Heart right ventricle (tissue), 16 donors: ENCODE results near the gene PCSK6. TPM values are rescaled to one million over a fixed set of nuclear protein-coding genes. Genes with fewer than 3 reads are reported as not detected.
A peak's percentile ranks its signal among the peaks of the same experiment; 100 is the strongest.

Experiments used
- ATAC-seq, 8 donors: fragments of 200-7000 bp; cut with Tn5 transposase; one replicate each; pipeline ENCODE4 v1.9.1; 2020; ENCODE audit warnings: mild to moderate bottlenecking in 8 of 8, moderate library complexity in 8 of 8, moderate number of reproducible peaks in 1 of 8
- DNase-seq, 2 donors: peaks; one replicate each; pipeline ENCODE4 v3.0.0-alpha.2; 2020
- H3K27ac ChIP-seq, 10 donors: fragments of 200-600 bp; sonication (generic) in 2 of 10; one replicate each; pipeline versions ENCODE4 v1.5.0 to v1.8.0; 2020 to 2022; ENCODE audit warnings: mild to moderate bottlenecking in 3 of 10
- H3K27me3 ChIP-seq, 7 donors: fragments of 200-600 bp; one replicate each; pipeline ENCODE4 v1.8.0; 2021 to 2022; ENCODE audit warnings: mild to moderate bottlenecking in 2 of 7
- H3K36me3 ChIP-seq, 9 donors: fragments of 200-600 bp; sonication (generic) in 1 of 9; one replicate each; pipeline versions ENCODE4 v1.5.0 to v1.8.0; 2020 to 2022; ENCODE audit warnings: mild to moderate bottlenecking in 2 of 9
- H3K4me1 ChIP-seq, 9 donors: fragments of 200-600 bp; sonication (generic) in 1 of 9; one replicate each; pipeline versions ENCODE4 v1.5.0 to v1.8.0; 2020 to 2022; ENCODE audit warnings: mild to moderate bottlenecking in 4 of 9
- H3K4me3 ChIP-seq, 10 donors: fragments of 200-600 bp; sonication (generic) in 2 of 10; one replicate each; pipeline versions ENCODE4 v1.5.0 to v1.8.0; 2020 to 2022; ENCODE audit warnings: mild to moderate bottlenecking in 7 of 10, moderate library complexity in 2 of 10
- H3K9me3 ChIP-seq, 11 donors: fragments of 200-600 bp in 10 of 11; sonication (generic) in 2 of 11; one replicate each; pipeline versions ENCODE4 v1.5.0 to v1.8.0; 2013 to 2022; ENCODE audit warnings: mild to moderate bottlenecking in 2 of 11, control low read depth in 1 of 11, moderate library complexity in 1 of 11
- CTCF ChIP-seq, 9 donors: fragments of 200-600 bp; sonication (generic) in 2 of 9; IDR thresholded peaks; one replicate each; pipeline versions ENCODE4 v1.5.0 to v1.8.0; 2021 to 2022; ENCODE audit warnings: antibody characterized with exemption in 9 of 9, mild to moderate bottlenecking in 5 of 9, moderate library complexity in 1 of 9
- WGBS, 2 donors: extraction: QIAGEN DNeasy Blood & Tissue Kit; methylation state at CpG; one replicate each; pipeline ENCODE4 v1.1.7; 2013; ENCODE audit warnings: inconsistent platforms in 1 of 2; 5-methylcytosine and 5-hydroxymethylcytosine counted together
- intact Hi-C, 10 donors: fragments of 100-400 bp; cut with DNase I; formaldehyde crosslinking; loops; one replicate each; pipeline versions ENCODE4 v1.11.1 to v1.14.2; 2022
- polyA plus RNA-seq, 2 donors: library from polyadenylated mRNA; stranded (reverse); fragments of 200-250 nt; gene quantifications; one replicate each; pipeline ENCODE4 v1.2.3, GENCODE V29; 2013
- total RNA-seq, 10 donors: library from RNA; stranded (reverse); fragmentation: NEBNext Ultra II Directional in 3 of 10; extraction: Animal tissue kit (Norgen Biotek cat#: 25700) in 3 of 10; gene quantifications; one replicate each; pipeline versions ENCODE4 v1.2.1 to v1.2.4, GENCODE V29; 2021 to 2023
- donor health status: Arrhythmogenic right ventricular cardiomyopathy.
- donor health status: ischemic (EF 13 %, LVEDD 7.1; RV severe dilation, severe dysfunction).
- donor health status: healthy with polysubstance abuse.
- donor health status: DM: no; HTN: yes; CAD: no.
- donor health status: DM: no; HTN: no; CAD: no.
- donor health status: ischemic (EF 25% LVEDD 6.9; RV normal size, moderate dysfunction).
- donor health status: ischemic (EF 25% LVEDD 5.7; RV mildly dilated, moderate dysfunction).
- donor health status: healthy.
- donor health status: DM: yes; HTN: yes; CAD: no.
- donor health status: Ischemic cardiomyopathy.
- donor health status: ischemic (EF 35%, LVEDD 5.7; RV mildly dilated, moderate dysfunction).
- donor health status: nonischemic (EF 11% LVEDD 7.7; RV severe dilation, severe dysfunction).
- donor health status: DM: yes; HTN: yes; CAD: no.
- donor health status: PGD.
- donor health status: ischemic (EF 29% LVEDD 5.4; RV normal size, mild dysfunction).
- donor health status: nonischemic (EF 23%, LVEDD 6.1; RV moderate dilation, normal function).

The PCSK6 gene
- total and polyA plus RNA-seq, 12 donors, result 4.6 to 34.0 (median 21.7) TPM

- H3K36me3 ChIP-seq, result peaks cover 0 to 26% (median 0%) of the 10 kb centered on the region in 9 donors
- no peaks in the 10 kb centered on the region for H3K4me1 ChIP-seq
- H3K27ac ChIP-seq, result no peak overlapping the region
- peaks cover 0 to 6% (median 0%) of the 10 kb centered on the region in 7 donors for H3K27me3 ChIP-seq
- no peak for TF ChIP-seq CTCF (IDR thresholded peaks at IDR 0.05)
- WGBS, 2 donors, result 93 to 96% methylated on average over 8 of the region's 8 CpGs
- DNase-seq (no peak), ATAC-seq (no peak)
- intact Hi-C loops, result no loop called here
- H3K4me3 ChIP-seq, result no peak overlapping the region
- H3K9me3 ChIP-seq, result no peaks in the 10 kb centered on the region
These were observed 88.2 kb downstream of the PCSK6 start for GRCh38 chr15:101401286-101401685.

- Histone ChIP-seq H3K4me1 (no peaks in the 10 kb centered on the region), H3K9me3 (no peaks in the 10 kb centered on the region), H3K36me3 (peaks cover 0 to 41% (median 0%) of the 10 kb centered on the region in 9 donors), H3K27ac (no peak overlapping the region), H3K27me3 (peaks cover 0 to 6% (median 0%) of the 10 kb centered on the region in 7 donors), H3K4me3 (no peak overlapping the region)
- no peak for TF ChIP-seq CTCF (IDR thresholded peaks at IDR 0.05)
- WGBS, 2 donors, result 73 to 89% methylated on average over 6 of the region's 6 CpGs
- DNase-seq (no peak), ATAC-seq (no peak)
- intact Hi-C loops, result no loop called here
These were observed 90.1 kb downstream of the PCSK6 start for GRCh38 chr15:101399431-101399830.

- Histone ChIP-seq H3K36me3 (peaks cover 0 to 49% (median 0%) of the 10 kb centered on the region in 9 donors), H3K27ac (no peak overlapping the region), H3K4me1 (no peaks in the 10 kb centered on the region), H3K27me3 (peaks cover 0 to 6% (median 0%) of the 10 kb centered on the region in 7 donors), H3K9me3 (no peaks in the 10 kb centered on the region), H3K4me3 (no peak overlapping the region)
- no peak for TF ChIP-seq CTCF (IDR thresholded peaks at IDR 0.05)
- intact Hi-C loops, result no loop called here
- ATAC-seq (peak in 1 of 8 donors; percentile 47), DNase-seq (no peak)
- 95 to 96% methylated on average over 24 of the region's 24 CpGs for WGBS, 2 donors
These were observed 91.3 kb downstream of the PCSK6 start for GRCh38 chr15:101398247-101398646.

GRCh38 chr15:101397521-101398003, 91.9 kb downstream of the PCSK6 start:
- 70 to 72% methylated on average over 12 of the region's 12 CpGs for WGBS, 2 donors
- intact Hi-C loops, result no loop called here
- Histone ChIP-seq H3K27me3 (peaks cover 0 to 6% (median 0%) of the 10 kb centered on the region in 7 donors), H3K9me3 (no peaks in the 10 kb centered on the region), H3K36me3 (peaks cover 0 to 56% (median 0%) of the 10 kb centered on the region in 9 donors), H3K4me3 (no peak overlapping the region), H3K27ac (no peak overlapping the region), H3K4me1 (no peaks in the 10 kb centered on the region)
- peak in 2 of 8 donors; percentile 20 to 39 for ATAC-seq
- no peak for TF ChIP-seq CTCF (IDR thresholded peaks at IDR 0.05)
- DNase-seq, result no peak
